Activated CD8-positive, alpha-beta memory T cell treated with anti-CD3 and anti-CD28 coated beads, Interleukin-2, amount 50 U/mL, for 1 hour (primary cell): Measurements from ENCODE around the gene TCAP.
A peak's percentile ranks its signal among the peaks of the same experiment; 100 is the strongest.

Experiments used
- DNase-seq: peaks from one replicate; pipeline ENCODE4 v3.0.0-alpha.2; 2020; ENCODE audit errors: extremely low read depth

The TCAP gene

GRCh38 chr17:39664581-39665561 is at the start of gene TCAP:
TSS of gene TCAP (plus strand) at chr17:39665349. CDS start at chr17:39665360, 11 bp downstream.
- no peak for DNase-seq

GRCh38 chr17:39615434-39615833 is 49.7 kb upstream of the TCAP start:
- no peak for DNase-seq

GRCh38 chr17:39617100-39617445 is 48.1 kb upstream of the TCAP start:
- DNase-seq, result no peak

- no peak for DNase-seq
Measured at GRCh38 chr17:39617446-39618245, 47.5 kb upstream of the TCAP start.

- DNase-seq, result no peak
Measured at GRCh38 chr17:39618246-39618913, 46.8 kb upstream of the TCAP start.

- no peak for DNase-seq
Measured at GRCh38 chr17:39618956-39619785, 46.0 kb upstream of the TCAP start.

GRCh38 chr17:39619786-39620101 is 45.4 kb upstream of the TCAP start:
- no peak for DNase-seq

- DNase-seq, result peak; percentile 63
Measured at GRCh38 chr17:39621523-39622379, 43.4 kb upstream of the TCAP start.

GRCh38 chr17:39622380-39623006 is 42.7 kb upstream of the TCAP start:
- DNase-seq, result no peak

- DNase-seq, result peak; percentile 50
Measured at GRCh38 chr17:39623356-39623950, 41.7 kb upstream of the TCAP start.

- no peak for DNase-seq
Measured at GRCh38 chr17:39624313-39624712, 40.8 kb upstream of the TCAP start.

- no peak for DNase-seq
Measured at GRCh38 chr17:39625198-39625785, 39.9 kb upstream of the TCAP start.

- no peak for DNase-seq
Measured at GRCh38 chr17:39626171-39627046, 38.7 kb upstream of the TCAP start, which contains the start of gene PPP1R1B. TSS of gene PPP1R1B (plus strand) at chr17:39626952. CDS start at chr17:39627393, 441 bp downstream.

GRCh38 chr17:39627047-39627711 is 38.0 kb upstream of the TCAP start:
- DNase-seq, result no peak

GRCh38 chr17:39627712-39628516 is 37.2 kb upstream of the TCAP start:
- DNase-seq, result no peak

- DNase-seq, result no peak
Measured at GRCh38 chr17:39628655-39629493, 36.3 kb upstream of the TCAP start.
